GM12878 (cell line): Measurements from ENCODE around the gene PLEKHA6. TPM values are rescaled to one million over a fixed set of nuclear protein-coding genes. Genes with fewer than 3 reads are reported as not detected.

Experiments
- PAX5 ChIP-seq: IDR thresholded peaks from 2 replicates; pipeline ENCODE4 v1.6.1; 2011; ENCODE audit warnings: low read depth, low read length, borderline replicate concordance
- REST ChIP-seq: IDR thresholded peaks from 2 replicates; pipeline ENCODE4 v1.6.1; 2012; ENCODE audit warnings: mild to moderate bottlenecking, low read depth, low read length
- STAT1 ChIP-seq: fragments of 450-650 bp; conservative IDR thresholded peaks from 2 replicates; pipeline ENCODE4 v1.6.1; 2014; ENCODE audit warnings: antibody characterized with exemption, mild to moderate bottlenecking
- ZBTB40 ChIP-seq: fragments of 450-650 bp; IDR thresholded peaks from 2 replicates; pipeline ENCODE4 v1.6.1; 2016; ENCODE audit warnings: mild to moderate bottlenecking, moderate library complexity, borderline replicate concordance
- ZZZ3 ChIP-seq: IDR thresholded peaks from 2 replicates; pipeline ENCODE4 v1.6.1; 2011; ENCODE audit warnings: low read depth; ENCODE audit not compliant: control insufficient read depth, insufficient read length
- polyA plus RNA-seq, 11 experiments: library from polyadenylated mRNA; depleted of rRNA in 4 of 11; unstranded in 6 of 11; stranded (reverse) in 5 of 11; fragments of >200 nt; fragmentation: Nextera tagmentation in 4 of 11; fragmentation: Illumina TruSeq in 1 of 11; extraction: Ambion mirVana in 4 of 11; extraction: Trizol in 1 of 11; gene quantifications; 1 replicate in 1 of 11; 2 replicates in 10 of 11; pipeline versions ENCODE4 v1.2.1 to v1.2.3, GENCODE V29; 2011 to 2016; ENCODE audit warnings: inconsistent platforms in 2 of 11, missing spikeins in 2 of 11, low read depth in 1 of 11
- total RNA-seq, 4 experiments: library from RNA; depleted of rRNA in 3 of 4; stranded (reverse); fragments of >200 nt in 3 of 4; fragmentation: Illumina TruSeq in 1 of 4; extraction: Trizol in 1 of 4; gene quantifications; 2 replicates each; pipeline versions ENCODE4 v1.2.1 to v1.2.3, GENCODE V29; 2013 to 2021

PLEKHA6 gene
- total and polyA plus RNA-seq, 10 of the 15 experiments (the other 5 are each of a cell fraction or from before 2014, with no cell fraction given) = 0.04 to 0.81 (median 0.19) TPM; not detected in 4

GRCh38 chr1:204321665-204322064 is 38.1 kb downstream of the PLEKHA6 start (continued):
- TF ChIP-seq REST (no peak), ZBTB40 (no peak), STAT1 (no peak), ZZZ3 (no peak), PAX5 (no peak)
